GM12878 (cell line): Measurements from ENCODE around the gene VAV2. TPM values are rescaled to one million over a fixed set of nuclear protein-coding genes. Genes with fewer than 3 reads are reported as not detected.

Experiments
- ATAC-seq: fragments of 200-7000 bp; cut with Tn5 transposase; 3 replicates; pipeline ENCODE4 v1.9.1; 2020; ENCODE audit warnings: mild to moderate bottlenecking, moderate library complexity
- BruUV-seq: library from RNA; stranded (reverse); fragments of 400-500 nt; replicated peaks from 2 replicates; lab custom pipeline; 2021; lab: Mats Ljungman, UMichigan
- CTCF ChIA-PET: fragments of 300-600 bp; sonication (Branson Sonifier 250); formaldehyde crosslinking; extraction: SDS; loops from one replicate; lab custom pipeline; 2021; ENCODE audit warnings: inconsistent platforms; lab: Yijun Ruan, JAX
- POLR2A ChIA-PET: fragments of 350-600 bp; formaldehyde crosslinking; extraction: SDS; loops from one replicate; lab custom pipeline; 2021; ENCODE audit warnings: inconsistent platforms; lab: Charles Lee
- RAD21 ChIA-PET: fragments of 300-600 bp; sonication (Branson Sonifier 250); formaldehyde crosslinking; loops from one replicate; lab custom pipeline; 2023; ENCODE audit warnings: antibody characterized with exemption; ENCODE audit not compliant: unreplicated experiment; lab: Charles Lee
- SMC1A ChIA-PET: fragments of 300-600 bp; sonication (Branson Sonifier 250); formaldehyde crosslinking; loops from one replicate; lab custom pipeline; 2023; ENCODE audit not compliant: unreplicated experiment, uncharacterized antibody; lab: Charles Lee
- DNase-seq: peaks from one replicate; pipeline ENCODE4 v3.0.0-alpha.2; 2011; ENCODE audit warnings: low read depth, low spot score
- FAIRE-seq: peaks from 3 replicates; lab custom pipeline; 2011; peaks lifted over from hg19 to GRCh38; lab: Jason Lieb, UNC
- H2AFZ ChIP-seq: 2 replicates; pipeline ENCODE4 v1.6.0; 2011; ENCODE audit warnings: low read depth, low read length, control low read depth; ENCODE audit not compliant: control insufficient read depth
- H3K27ac ChIP-seq: 2 replicates; pipeline ENCODE4 v1.5.1; 2011; ENCODE audit warnings: control low read depth; ENCODE audit not compliant: control insufficient read depth, insufficient read depth
- H3K27me3 ChIP-seq, 2 experiments: replicated peaks in 1 of 2; 2 replicates each; pipeline versions ENCODE4 v1.6.0 to v1.6.1; 2011; ENCODE audit warnings: low read length in 1 of 2; ENCODE audit not compliant: control insufficient read depth in 2 of 2, insufficient read depth in 2 of 2
- H3K36me3 ChIP-seq, 2 experiments: 2 replicates each; pipeline ENCODE4 v1.5.1; 2011; ENCODE audit warnings: low read length in 1 of 2; ENCODE audit not compliant: control insufficient read depth in 2 of 2, insufficient read depth in 2 of 2
- H3K4me1 ChIP-seq: 2 replicates; pipeline ENCODE4 v1.6.1; 2011; ENCODE audit warnings: mild to moderate bottlenecking, low read length, moderate library complexity, mixed read lengths; ENCODE audit not compliant: control insufficient read depth, insufficient read depth
- H3K4me2 ChIP-seq: 2 replicates; pipeline ENCODE4 v1.6.0; 2011; ENCODE audit warnings: control low read depth; ENCODE audit not compliant: control insufficient read depth, insufficient read depth
- H3K4me3 ChIP-seq: fragments of 200-600 bp; sonication (generic); 2 replicates; pipeline ENCODE4 v1.5.1; 2016
- H3K79me2 ChIP-seq: 2 replicates; pipeline ENCODE4 v1.6.0; 2011; ENCODE audit warnings: low read length; ENCODE audit not compliant: control insufficient read depth, insufficient read depth
- H3K9ac ChIP-seq: 2 replicates; pipeline ENCODE4 v1.8.0; 2011; ENCODE audit warnings: low read length, control low read depth, mixed read lengths; ENCODE audit not compliant: control insufficient read depth, insufficient read depth
- H3K9me3 ChIP-seq: replicated peaks from 3 replicates; pipeline ENCODE4 v1.5.1; 2011; ENCODE audit warnings: mild to moderate bottlenecking, low read length; ENCODE audit not compliant: control insufficient read depth, insufficient read depth
- H4K20me1 ChIP-seq: 2 replicates; pipeline ENCODE4 v1.6.0; 2011; ENCODE audit not compliant: control insufficient read depth, insufficient read depth
- HDAC6 ChIP-seq: fragments of 200-600 bp; sonication (generic); IDR thresholded peaks from one replicate; pipeline ENCODE4 v1.8.0; 2017; ENCODE audit warnings: antibody characterized with exemption; ENCODE audit not compliant: unreplicated experiment
- PML ChIP-seq: IDR thresholded peaks from 2 replicates; pipeline ENCODE4 v1.6.1; 2012; ENCODE audit warnings: low read length, inconsistent platforms
- SP1 ChIP-seq: IDR thresholded peaks from one replicate; pipeline ENCODE4 v1.6.1; 2011; ENCODE audit warnings: low read depth, low read length
- TBL1XR1 ChIP-seq: IDR thresholded peaks from 2 replicates; pipeline ENCODE4 v1.6.1; 2012; ENCODE audit warnings: low read depth, low read length, improper control_type of control experiment
- ZBTB40 ChIP-seq: fragments of 450-650 bp; IDR thresholded peaks from 2 replicates; pipeline ENCODE4 v1.6.1; 2016; ENCODE audit warnings: mild to moderate bottlenecking, moderate library complexity, borderline replicate concordance
- WGBS: methylation state at CpG from one replicate; pipeline ENCODE4 v1.1.6; 2016; ENCODE audit warnings: low lambda C conversion rate; ENCODE audit not compliant: insufficient replicate concordance, insufficient coverage; ENCODE audit errors: missing lambda C conversion rate; 5-methylcytosine and 5-hydroxymethylcytosine counted together
- in situ Hi-C: fragments of 300-500 bp; cut with MboI; formaldehyde crosslinking; loops from 9 replicates; pipeline ENCODE4 v1.14.3; 2018; ENCODE audit warnings: mixed read lengths
- intact Hi-C: fragments of 100-400 bp; cut with micrococcal nuclease; formaldehyde crosslinking; loops from one replicate; pipeline ENCODE4 v1.14.2; 2022; ENCODE audit not compliant: unreplicated experiment
- polyA plus RNA-seq, 11 experiments: library from polyadenylated mRNA; depleted of rRNA in 4 of 11; unstranded in 6 of 11; stranded (reverse) in 5 of 11; fragments of >200 nt; fragmentation: Nextera tagmentation in 4 of 11; fragmentation: Illumina TruSeq in 1 of 11; extraction: Ambion mirVana in 4 of 11; extraction: Trizol in 1 of 11; gene quantifications; 1 replicate in 1 of 11; 2 replicates in 10 of 11; pipeline versions ENCODE4 v1.2.1 to v1.2.3, GENCODE V29; 2011 to 2016; ENCODE audit warnings: inconsistent platforms in 2 of 11, missing spikeins in 2 of 11, low read depth in 1 of 11
- total RNA-seq, 4 experiments: library from RNA; depleted of rRNA in 3 of 4; stranded (reverse); fragments of >200 nt in 3 of 4; fragmentation: Illumina TruSeq in 1 of 4; extraction: Trizol in 1 of 4; gene quantifications; 2 replicates each; pipeline versions ENCODE4 v1.2.1 to v1.2.3, GENCODE V29; 2013 to 2021

Gene VAV2
- total and polyA plus RNA-seq, 10 of the 15 experiments (the other 5 are each of a cell fraction or from before 2014, with no cell fraction given), result 0.13 to 43.9 (median 16.9) TPM

GRCh38 chr9:133733796-133734533, 258.2 kb downstream of the VAV2 start (continued):
- TF ChIP-seq ZBTB40 (no peak), SP1 (no peak), PML (no peak), TBL1XR1 (no peak)

- RAD21 ChIA-PET, result no interaction called here
- Histone ChIP-seq H3K79me2 (no peaks in the 10 kb centered on the region), H4K20me1 (no peaks in the 10 kb centered on the region)
- FAIRE-seq, result no peak
- 25% methylated on average over 3 of the region's 4 CpGs for WGBS
- TF ChIP-seq HDAC6, result no peak
- TF ChIP-seq, all 136 proteins: peak for 0
- ATAC-seq (no peak), DNase-seq (no peak)
- POLR2A ChIA-PET, result no interaction called here
- H3K9me3 ChIP-seq, result no peaks in the 10 kb centered on the region
- H3K4me1 ChIP-seq, result no peaks in the 10 kb centered on the region
- no peaks in the 10 kb centered on the region; a peak in 1 of 4 replicates for H3K27me3 ChIP-seq
- in situ Hi-C loops (no loop called here), intact Hi-C loops (no loop called here)
- SMC1A ChIA-PET, result no interaction called here
- BruUV-seq, result no TSS peak
- CTCF ChIA-PET, result interaction anchor here (0.7 kb wide), 1 partner anchor 10 kb away, joined by 3 read pairs; no protein-coding TSS in a partner anchor
- no peak overlapping the region for H3K9ac ChIP-seq
- H3K27ac ChIP-seq, result no peak overlapping the region
- H3K4me2 ChIP-seq, result no peak overlapping the region
- no peak overlapping the region for H3K4me3 ChIP-seq
- no peak overlapping the region for H2AFZ ChIP-seq
- H3K36me3 ChIP-seq, result no peaks in the 10 kb centered on the region
These were observed 258.7 kb downstream of the VAV2 start for GRCh38 chr9:133733421-133733795.
